Measurements from ENCODE around the gene TRIM63.

- no peak for TF ChIP-seq SUZ12 (IDR thresholded peaks at IDR 0.05; ENCODE audit: extremely low read depth, insufficient read depth, insufficient read length)
- no peak for TF ChIP-seq ZNF274 (IDR thresholded peaks at IDR 0.05; ENCODE audit: low read depth, low read length)
Measured at GRCh38 chr1:26005434-26006105, 61.9 kb downstream of the TRIM63 start.
